ENCODE measurements around the gene TXNL4B. TPM values are rescaled to one million over a fixed set of nuclear protein-coding genes. Genes with fewer than 3 reads are reported as not detected.
"Not testable (repeated sequence)": the region's sequence is repeated elsewhere in the genome, so short reads cannot be mapped to it uniquely, and the experiment has no call there.

Gene TXNL4B
- total RNA-seq, 1 experiment from 2014 or later: 13.4 TPM

DNA sequence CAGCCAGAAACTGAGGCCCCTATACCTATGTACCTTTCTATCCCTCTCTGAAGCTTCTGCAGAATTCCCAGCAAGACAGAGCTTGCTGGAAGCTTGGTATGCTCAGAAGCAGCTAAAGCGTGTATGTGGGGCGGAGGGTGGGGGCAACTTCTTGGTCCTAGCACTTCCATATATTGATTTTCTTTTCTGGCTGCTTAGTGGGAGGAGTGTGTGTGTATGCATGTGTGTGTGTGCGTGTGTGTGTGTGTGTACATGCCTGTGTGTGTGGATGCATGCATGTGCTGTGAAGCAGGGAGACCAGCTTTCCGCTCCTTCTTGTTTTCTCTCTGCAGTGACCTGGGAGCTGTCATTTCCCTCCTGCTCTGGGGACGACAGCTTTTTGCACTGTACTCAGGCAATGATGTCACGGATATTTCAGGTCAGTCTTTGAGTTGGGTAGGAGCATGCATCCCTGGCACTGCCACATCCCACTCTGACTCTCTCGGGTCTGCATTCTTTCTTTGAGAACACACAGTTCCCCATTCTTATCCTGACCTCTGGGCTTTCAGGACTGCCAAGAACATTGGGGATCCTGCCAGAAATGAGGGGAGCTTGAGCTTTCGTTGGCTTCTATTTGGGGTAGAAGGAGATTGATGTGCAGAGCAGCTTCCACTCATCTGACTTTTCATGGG lies 19.7 kb downstream of the TXNL4B start:
- no peak for DNase-seq (ENCODE audit: low spot score)

GRCh38 chr16:72072514-72073342 lies 20.7 kb downstream of the TXNL4B start:
- no peak for DNase-seq (ENCODE audit: low spot score)

- DNase-seq (ENCODE audit: low spot score): no peak
These were observed 24.5 kb downstream of the TXNL4B start for GRCh38 chr16:72068930-72069329.

- peak; percentile 26 for DNase-seq (ENCODE audit: low spot score)
These were observed 26.7 kb downstream of the TXNL4B start for GRCh38 chr16:72066747-72067146.

- DNase-seq (ENCODE audit: low spot score): no peak
These were observed 29.0 kb downstream of the TXNL4B start for GRCh38 chr16:72064361-72064894.

GRCh38 chr16:72061564-72061963 lies 31.9 kb downstream of the TXNL4B start:
- no peak for DNase-seq (ENCODE audit: low spot score)

DNA sequence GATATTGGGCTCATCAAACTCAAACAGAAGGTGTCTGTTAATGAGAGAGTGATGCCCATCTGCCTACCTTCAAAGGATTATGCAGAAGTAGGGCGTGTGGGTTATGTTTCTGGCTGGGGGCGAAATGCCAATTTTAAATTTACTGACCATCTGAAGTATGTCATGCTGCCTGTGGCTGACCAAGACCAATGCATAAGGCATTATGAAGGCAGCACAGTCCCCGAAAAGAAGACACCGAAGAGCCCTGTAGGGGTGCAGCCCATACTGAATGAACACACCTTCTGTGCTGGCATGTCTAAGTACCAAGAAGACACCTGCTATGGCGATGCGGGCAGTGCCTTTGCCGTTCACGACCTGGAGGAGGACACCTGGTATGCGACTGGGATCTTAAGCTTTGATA lies 33.0 kb downstream of the TXNL4B start:
- DNase-seq (ENCODE audit: low spot score): no peak

DNA sequence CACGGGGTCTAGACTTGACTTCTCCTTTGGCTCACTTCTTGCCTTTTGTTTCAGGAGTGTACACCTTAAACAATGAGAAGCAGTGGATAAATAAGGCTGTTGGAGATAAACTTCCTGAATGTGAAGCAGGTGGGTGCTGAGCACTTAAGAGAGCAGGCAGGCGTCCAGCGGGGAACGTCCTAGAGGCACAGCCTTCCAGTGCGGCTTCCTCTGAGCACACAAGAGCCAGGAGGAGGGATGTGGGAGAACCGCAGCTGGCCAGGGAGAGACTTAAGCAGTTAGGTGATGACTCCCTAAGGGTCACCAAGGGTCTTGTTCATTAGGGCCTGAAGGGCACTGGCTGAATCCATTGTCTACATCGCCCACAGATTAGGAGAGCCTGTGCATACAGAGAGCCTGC lies 34.4 kb downstream of the TXNL4B start:
- not testable (repeated sequence) for DNase-seq (ENCODE audit: low spot score)

DNA sequence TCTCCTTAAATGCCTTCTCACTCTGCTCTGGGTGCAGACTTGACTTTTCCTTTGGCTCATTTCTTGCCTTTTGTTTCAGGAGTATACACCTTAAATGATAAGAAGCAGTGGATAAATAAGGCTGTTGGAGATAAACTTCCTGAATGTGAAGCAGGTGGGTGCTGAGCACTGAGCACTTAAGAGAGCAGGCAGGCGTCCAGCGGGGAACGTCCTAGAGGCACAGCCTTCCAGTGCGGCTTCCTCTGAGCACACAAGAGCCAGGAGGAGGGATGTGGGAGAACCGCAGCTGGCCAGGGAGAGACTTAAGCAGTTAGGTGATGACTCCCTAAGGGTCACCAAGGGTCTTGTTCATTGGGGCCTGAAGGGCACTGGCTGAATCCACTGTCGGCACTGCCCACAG lies 36.1 kb downstream of the TXNL4B start:
- DNase-seq (ENCODE audit: low spot score): not testable (repeated sequence)

DNA sequence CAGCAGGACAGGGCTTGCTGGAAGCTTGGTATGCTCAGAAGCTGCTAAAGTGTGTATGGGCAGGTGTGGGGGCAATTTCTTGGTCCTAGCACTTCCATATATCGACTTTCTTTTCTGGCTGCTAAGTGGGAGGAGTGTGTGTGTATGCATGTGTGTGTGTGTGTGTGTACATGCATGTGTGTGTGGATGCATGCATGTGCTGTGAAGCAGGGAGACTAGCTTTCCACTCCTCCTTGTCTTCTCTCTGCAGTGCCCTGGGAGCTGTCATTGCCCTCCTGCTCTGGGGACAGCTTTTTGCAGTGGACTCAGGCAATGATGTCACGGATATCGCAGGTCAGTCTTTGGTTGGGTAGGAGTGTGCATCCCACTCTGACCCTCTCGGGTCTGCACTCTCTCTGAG lies 37.5 kb downstream of the TXNL4B start:
- no peak for DNase-seq (ENCODE audit: low spot score)

GRCh38 chr16:72054254-72054847 lies 39.1 kb downstream of the TXNL4B start, which contains the start of gene HP:
HP (plus strand) TSS chr16:72054505; CDS start chr16:72054653, 148 bp downstream.
- not testable (repeated sequence) for DNase-seq (ENCODE audit: low spot score)

GRCh38 chr16:72051818-72052217 lies 41.6 kb downstream of the TXNL4B start:
- DNase-seq (ENCODE audit: low spot score): no peak

DNA sequence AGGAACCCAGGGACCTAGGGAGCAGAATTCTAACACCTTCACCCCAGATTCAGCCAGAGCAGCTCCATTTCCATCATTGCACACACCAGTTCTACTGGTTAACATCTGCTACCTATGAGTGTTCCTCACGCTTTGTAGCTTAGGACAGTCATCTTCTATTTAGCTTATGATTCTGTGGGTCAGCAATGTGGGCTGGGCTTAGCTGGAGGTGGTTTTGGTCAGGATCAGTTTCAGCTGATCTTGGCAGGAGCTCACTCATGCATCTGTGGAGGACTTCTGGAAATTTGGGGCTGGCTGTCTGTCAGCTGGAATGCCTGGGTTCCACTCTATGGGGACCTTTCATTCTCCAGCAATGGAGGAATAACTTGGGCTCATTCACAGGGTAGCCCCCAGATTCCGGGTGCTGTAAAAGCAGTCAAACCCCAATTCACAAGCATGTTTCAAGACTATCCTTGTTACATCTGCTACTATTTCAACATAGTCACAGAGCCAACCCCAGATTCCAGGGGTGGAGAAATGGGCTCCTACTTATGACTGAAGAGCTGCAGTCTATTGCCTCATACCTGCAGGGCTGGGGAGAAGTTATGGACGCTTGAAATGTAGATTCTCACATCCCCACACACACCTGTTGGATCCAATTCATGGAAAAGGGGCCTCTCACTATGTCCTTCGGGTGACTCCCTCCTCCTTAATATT lies 42.5 kb downstream of the TXNL4B start:
- no peak for DNase-seq (ENCODE audit: low spot score)

DNA sequence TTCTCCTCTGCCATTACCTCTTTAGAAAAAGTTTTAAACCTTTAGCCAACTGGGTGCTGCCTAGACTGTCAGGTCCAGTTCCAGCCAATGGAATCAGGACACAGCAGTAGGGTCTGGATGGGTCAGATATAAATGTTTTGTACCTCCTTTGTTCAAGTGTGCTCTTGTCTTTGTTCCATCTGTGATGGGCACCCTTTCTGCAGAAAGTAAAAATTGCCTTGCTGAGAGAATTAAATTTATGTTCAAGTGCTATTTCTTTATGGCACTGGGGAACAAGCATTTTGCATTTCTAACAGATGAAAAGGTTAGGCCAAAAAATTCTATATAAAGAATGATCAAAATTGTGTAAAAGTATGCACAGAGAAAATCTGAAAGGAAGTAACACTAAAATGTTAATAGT lies 44.3 kb downstream of the TXNL4B start:
- DNase-seq (ENCODE audit: low spot score): no peak

GRCh38 chr16:72044825-72045359 lies 48.5 kb downstream of the TXNL4B start:
- no peak for DNase-seq (ENCODE audit: low spot score)

GRCh38 chr16:72044296-72044695 lies 49.1 kb downstream of the TXNL4B start:
- DNase-seq (ENCODE audit: low spot score): no peak

GRCh38 chr16:72043539-72043938 lies 49.9 kb downstream of the TXNL4B start:
- DNase-seq (ENCODE audit: low spot score): no peak

- no peak for DNase-seq (ENCODE audit: low spot score)
These were observed 50.4 kb downstream of the TXNL4B start for GRCh38 chr16:72043058-72043457.

GRCh38 chr16:72042157-72042660 lies 51.2 kb downstream of the TXNL4B start:
- DNase-seq (ENCODE audit: low spot score): peak; percentile 30

DNA sequence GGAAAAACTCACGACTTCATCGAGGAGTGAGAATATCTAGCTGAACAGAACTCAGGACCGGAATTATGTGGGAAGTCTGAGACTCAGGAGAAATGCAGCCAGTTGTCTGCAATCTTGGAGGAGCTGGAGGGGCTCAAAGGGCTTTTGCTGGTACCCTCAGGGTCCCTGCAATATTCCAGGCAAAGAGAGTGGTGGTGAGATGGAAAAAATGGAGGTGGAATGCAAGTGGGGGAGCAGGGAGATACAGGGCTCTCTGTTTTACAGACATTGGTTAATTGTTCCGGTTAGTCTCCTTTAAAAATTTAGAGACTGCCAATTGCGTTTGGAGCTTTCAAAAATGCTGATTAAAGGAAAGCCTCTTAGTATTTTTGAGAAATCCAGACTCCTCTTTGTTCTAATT lies 57.3 kb downstream of the TXNL4B start:
- no peak for DNase-seq (ENCODE audit: low spot score)
